ENCODE results near the gene PDE4D. TPM values are rescaled to one million over a fixed set of nuclear protein-coding genes. Genes with fewer than 3 reads are reported as not detected.
A peak's percentile ranks its signal among the peaks of the same experiment; 100 is the strongest.
"Not testable (repeated sequence)": the region's sequence is repeated elsewhere in the genome, so short reads cannot be mapped to it uniquely, and the experiment has no call there.

PDE4D gene
- total RNA-seq, 1 experiment from 2014 or later, result 291 TPM

DNA sequence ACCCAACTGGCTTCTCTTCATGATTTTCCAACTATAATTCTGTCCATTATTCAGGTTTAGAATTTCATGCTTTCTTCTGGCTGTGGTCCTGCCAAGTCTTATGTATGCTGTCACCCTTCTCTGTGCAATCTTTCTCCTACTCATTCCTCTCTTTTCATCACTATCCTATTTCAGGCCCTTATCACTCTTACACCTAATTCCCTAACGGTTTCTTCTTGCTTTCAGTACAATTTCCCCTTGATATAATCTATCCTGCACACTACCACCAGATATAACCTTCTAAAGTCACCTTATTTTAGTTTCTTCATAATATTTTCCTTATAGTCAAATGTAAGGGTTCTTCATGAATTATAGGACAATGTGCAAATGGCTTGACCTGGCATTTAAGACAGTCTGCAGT is 874.4 kb downstream of the PDE4D start:
- no peak for DNase-seq (ENCODE audit: extremely low read depth, low read depth)

DNA sequence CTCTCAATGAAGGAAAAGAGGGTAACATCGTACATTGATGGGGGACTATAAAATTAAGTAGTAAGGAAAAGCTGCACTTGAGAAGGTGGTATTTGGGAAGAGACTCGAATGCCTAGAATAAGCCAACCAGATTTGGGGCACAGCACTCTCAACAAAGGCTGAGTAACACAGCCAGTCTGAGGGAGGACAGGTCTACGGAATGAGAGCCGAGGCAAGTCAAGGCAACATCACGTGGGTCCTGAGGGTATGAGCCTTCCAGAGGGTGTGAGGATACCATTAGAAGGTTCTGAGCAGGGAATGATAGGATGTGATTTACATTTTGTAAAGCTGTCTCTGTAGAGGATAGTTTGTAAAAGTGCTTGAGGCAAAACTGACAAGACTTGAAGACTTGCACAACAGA is 876.6 kb downstream of the PDE4D start:
- DNase-seq (ENCODE audit: extremely low read depth, low read depth), result no peak

DNA sequence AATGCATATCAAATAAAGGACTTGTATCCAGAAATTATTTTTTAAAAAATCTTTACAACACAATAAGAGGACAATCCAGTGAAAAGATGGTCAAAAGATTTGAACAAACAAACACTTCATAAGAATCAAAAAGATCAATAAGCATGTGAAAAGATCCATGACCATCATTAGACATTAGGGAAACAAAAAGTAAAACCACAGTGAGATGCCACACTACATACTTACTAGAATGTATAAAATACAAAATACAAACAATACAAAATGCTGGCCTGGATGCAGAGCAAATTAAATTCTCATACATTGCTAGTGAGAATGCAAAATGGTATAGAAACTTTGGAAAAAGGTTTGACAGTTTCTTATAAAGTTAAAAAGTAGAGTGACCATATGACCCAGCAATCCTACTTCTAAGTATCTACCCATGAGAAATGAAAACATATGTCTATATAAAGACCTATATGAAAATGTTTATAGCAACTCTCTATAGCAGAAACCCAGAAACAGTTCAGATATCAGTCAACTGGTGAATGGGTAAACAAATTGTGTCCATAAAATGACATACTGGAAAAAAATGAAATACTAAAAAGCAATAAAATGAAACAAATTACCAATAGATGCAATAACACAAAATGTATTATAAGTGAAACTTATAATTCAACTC is 884.6 kb downstream of the PDE4D start:
- no peak for DNase-seq (ENCODE audit: extremely low read depth, low read depth)

GRCh38 chr5:59007460-59008063 is 886.0 kb downstream of the PDE4D start:
- DNase-seq (ENCODE audit: extremely low read depth, low read depth), result peak; percentile 41

- no peak for DNase-seq (ENCODE audit: extremely low read depth, low read depth)
Measured at GRCh38 chr5:59005934-59006701, 887.4 kb downstream of the PDE4D start.

DNA sequence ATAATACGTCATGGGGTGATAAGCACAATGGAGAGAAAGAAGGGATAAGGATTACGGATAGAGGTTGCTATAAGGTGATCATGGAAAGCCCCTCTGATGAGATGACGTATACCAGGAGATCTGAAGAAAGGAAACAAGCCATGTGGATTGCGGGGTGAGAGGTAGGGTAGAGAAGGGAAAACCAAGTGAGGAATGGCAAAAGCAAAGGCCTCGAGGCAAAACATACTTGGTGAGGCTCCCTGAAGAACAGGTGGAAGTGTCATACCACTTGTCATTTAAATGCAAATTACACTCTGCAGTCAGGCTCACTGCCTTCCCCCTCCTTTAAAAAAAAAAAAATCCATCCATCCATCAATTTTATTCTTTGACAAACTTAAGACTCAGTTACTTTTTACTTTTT is 889.9 kb downstream of the PDE4D start:
- no peak for DNase-seq (ENCODE audit: extremely low read depth, low read depth)

DNA sequence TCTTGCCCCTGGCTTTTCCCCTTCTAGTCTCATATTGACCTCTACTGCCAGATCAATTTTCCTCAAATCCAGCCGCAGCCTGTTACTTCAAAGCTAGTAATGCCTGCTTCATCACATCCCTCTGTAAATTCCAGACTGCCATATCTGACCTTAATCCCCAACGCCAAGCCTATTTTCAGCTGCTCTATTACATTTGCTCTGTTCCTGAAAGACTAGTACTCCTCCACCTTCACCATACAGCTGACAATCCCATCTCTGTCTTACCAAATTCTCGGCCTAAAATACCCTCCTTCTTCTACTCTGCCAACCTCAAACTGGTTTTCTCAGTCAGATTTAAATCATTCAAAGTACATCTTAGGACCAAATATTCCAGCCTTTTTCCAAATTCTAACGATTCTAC is 890.4 kb downstream of the PDE4D start:
- DNase-seq (ENCODE audit: extremely low read depth, low read depth), result no peak

DNA sequence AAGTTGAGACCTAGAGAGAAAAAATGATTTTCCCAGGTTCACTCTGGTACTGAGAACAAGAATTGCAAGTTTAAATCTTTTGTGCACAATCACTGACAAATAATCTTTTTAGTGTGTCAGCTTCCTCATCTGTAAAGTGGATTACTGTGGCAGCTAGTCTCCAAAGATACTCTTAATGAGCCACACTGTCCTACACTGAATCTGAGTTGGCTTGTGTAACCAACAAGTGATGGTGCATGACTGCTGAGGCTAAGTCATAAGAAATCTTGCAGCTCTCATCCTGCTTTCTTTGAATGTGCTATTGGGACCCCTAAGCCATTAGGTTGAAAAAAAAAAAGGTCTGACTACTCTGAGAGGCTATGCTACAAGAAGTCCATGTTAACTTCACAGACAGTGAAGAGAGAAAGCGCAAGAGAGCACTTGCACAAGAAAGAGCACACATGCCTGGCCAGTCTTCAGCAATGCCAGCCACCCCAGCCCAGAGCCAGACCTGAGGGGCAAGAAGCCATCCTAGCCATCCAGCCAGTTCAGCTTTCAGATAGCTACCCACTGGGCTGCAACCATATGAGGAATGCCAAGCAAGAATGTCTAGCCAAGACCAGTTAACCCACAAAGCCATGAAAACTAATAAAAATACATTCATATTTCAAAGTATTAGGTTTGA is 891.2 kb downstream of the PDE4D start:
- DNase-seq (ENCODE audit: extremely low read depth, low read depth), result no peak

- DNase-seq (ENCODE audit: extremely low read depth, low read depth), result no peak
Measured at GRCh38 chr5:59001716-59002115, 891.8 kb downstream of the PDE4D start.

DNA sequence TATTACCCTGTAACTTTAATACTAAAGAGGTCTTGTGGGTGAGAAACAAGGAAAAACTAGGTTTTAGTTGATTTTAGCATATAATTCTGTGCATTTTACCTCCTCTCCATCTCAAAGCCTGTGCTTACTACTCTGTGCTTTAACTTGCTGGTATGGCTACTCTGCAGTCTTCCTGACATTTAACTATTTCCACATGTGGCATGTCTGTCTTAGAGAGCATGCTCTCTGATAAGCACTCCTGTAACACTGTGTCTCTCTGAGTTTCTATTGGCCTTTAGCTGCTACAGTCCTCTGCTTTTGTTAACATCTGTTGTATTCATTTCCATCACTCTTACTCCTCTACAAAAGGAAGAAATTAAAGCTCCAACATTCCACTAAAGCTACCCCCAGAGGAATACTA is 892.4 kb downstream of the PDE4D start:
- DNase-seq (ENCODE audit: extremely low read depth, low read depth), result no peak

DNA sequence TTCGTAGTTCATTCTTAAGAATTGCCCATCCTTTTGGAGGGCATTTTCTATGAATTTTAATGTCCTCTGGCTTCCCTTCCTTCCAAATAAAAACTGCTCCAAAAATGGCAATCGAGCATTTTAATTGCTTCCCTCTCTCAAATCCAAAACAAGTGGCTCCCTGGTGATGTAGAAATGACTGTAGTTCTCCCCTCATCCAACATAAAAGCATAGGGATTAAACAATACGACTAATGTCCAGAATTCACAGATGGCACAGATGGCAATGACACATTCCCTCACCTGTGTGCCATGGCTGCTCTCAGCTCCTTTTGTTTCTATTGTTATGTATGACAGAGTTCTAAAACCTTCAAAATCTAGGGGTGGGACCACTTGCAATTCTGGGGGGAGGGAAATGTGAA is 893.3 kb downstream of the PDE4D start:
- no peak for DNase-seq (ENCODE audit: extremely low read depth, low read depth)

DNA sequence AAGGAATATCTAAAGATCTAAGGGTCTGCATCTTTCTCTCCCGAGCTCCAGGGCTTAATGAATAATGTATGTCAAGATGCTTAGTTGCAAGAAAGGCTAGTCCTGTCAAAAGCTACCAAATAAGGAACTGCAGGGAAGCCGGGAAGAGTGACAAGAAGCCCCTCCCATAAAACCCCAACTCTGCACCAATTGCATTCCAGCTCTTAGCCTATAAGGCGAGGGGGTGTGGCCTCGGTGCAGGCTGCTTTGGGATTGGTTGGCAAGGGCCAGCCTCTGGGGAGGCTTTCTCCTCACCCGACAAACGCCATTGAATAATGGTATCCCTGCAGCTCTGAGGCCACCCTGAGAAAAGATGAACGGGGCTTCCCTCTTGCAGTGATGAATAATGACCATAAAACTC is 893.7 kb downstream of the PDE4D start:
- peak; percentile 96 for DNase-seq (ENCODE audit: extremely low read depth, low read depth)

GRCh38 chr5:58998544-58998943 is 895.0 kb downstream of the PDE4D start:
- no peak for DNase-seq (ENCODE audit: extremely low read depth, low read depth)

DNA sequence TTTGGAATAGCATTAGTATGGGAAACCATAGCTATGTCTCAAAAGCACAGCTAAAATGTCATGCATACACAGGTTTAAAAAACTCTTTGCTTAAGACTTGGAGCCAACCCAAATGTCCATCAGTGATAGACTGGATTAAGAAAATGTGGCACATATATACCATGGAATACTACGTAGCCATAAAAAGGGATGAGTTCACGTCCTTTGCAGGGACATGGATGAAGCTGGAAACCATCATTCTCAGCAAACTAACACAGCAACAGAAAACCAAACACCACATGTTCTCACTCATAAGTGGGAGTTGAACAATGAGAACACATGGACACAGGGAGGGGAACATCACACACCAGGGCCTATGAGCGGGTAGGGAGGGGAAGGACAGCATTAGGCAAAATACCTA is 897.7 kb downstream of the PDE4D start:
- not testable (repeated sequence) for DNase-seq (ENCODE audit: extremely low read depth, low read depth)

DNA sequence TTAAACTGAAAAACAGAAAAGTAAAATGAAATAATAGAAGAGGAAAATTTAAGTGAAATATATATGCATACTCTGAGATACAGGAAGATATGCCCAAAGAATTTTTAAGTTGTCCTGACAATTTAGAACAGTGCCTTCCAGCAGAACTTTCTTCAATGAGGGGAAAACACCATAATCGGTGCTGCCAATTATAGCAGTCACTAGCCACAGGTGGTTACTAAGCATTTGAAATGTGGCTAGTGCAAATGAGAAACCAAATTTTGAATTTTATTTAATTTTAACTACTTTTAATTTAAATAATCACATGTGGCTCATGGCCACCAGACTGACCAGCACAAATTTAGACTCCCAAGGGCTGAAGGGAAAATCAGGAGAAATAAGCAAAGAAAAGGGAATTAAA is 900.1 kb downstream of the PDE4D start:
- no peak for DNase-seq (ENCODE audit: extremely low read depth, low read depth)

DNA sequence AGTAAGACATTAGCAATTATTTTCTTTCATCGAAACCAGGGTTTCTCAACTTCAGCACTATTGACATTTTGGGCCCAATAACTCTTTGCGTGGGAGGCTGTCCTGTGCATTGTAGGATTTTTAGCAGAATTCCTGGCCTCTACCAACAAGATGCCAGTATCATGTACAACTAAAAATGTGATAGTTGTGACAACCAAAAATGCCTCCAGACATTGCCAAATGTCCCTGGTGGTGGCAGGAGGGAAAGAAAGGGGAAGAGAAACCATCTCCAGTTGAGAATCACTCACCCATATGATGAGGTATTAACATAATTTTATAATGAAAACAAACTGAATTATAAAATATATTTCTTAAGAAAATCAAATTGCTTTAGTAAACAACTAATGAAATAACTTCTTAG is 904.6 kb downstream of the PDE4D start:
- DNase-seq (ENCODE audit: extremely low read depth, low read depth), result no peak

GRCh38 chr5:58987193-58987592 is 906.3 kb downstream of the PDE4D start:
- no peak for DNase-seq (ENCODE audit: extremely low read depth, low read depth)

- DNase-seq (ENCODE audit: extremely low read depth, low read depth), result no peak
Measured at GRCh38 chr5:58986281-58986680, 907.2 kb downstream of the PDE4D start.

DNA sequence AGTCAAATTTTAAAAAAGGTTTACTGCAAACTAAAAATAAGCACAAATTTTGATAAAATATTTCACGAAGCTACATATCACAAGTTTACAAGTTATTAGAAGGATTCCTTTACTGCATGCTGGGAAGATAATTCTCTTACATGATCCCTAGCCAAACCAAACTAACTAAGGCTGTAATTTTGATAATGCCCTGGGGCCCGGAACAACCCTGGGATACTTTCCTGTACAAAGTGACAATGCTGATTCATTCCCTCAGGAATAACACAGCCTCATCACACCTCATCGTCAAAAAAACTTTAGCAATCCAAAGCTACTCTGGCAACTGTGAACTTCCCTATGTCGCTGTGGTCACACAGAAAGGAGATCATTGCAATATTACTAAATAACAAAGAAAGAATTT is 907.8 kb downstream of the PDE4D start:
- peak; percentile 88 for DNase-seq (ENCODE audit: extremely low read depth, low read depth)

- no peak for DNase-seq (ENCODE audit: extremely low read depth, low read depth)
Measured at GRCh38 chr5:58985311-58985710, 908.2 kb downstream of the PDE4D start.
